Sigmoid colon (tissue), 4 donors: ENCODE data around the gene HIBADH.

Source experiments
- EP300 ChIP-seq, 4 donors: sonication (generic); formaldehyde crosslinking; IDR thresholded peaks; one replicate each; pipeline ENCODE4 v1.6.1; 2017; ENCODE audit warnings: antibody characterized with exemption in 4 of 4
- POLR2AphosphoS5 ChIP-seq, 4 donors: sonication (generic); formaldehyde crosslinking; IDR thresholded peaks; one replicate each; pipeline ENCODE4 v1.6.1; 2017; ENCODE audit warnings: antibody characterized with exemption in 4 of 4
- TF ChIP-seq, protein P1 (sequence below), 4 experiments: fragments of 450-650 bp in 3 of 4; fragments of 200-600 bp in 1 of 4; IDR thresholded peaks; one replicate each; pipeline ENCODE4 v1.5.1; 2016 to 2019; ENCODE audit warnings: antibody characterized with exemption in 4 of 4, mild to moderate bottlenecking in 3 of 4, moderate library complexity in 2 of 4

- no peak for TF ChIP-seq POLR2AphosphoS5 (IDR thresholded peaks at IDR 0.05)
- TF ChIP-seq, protein P1, sequence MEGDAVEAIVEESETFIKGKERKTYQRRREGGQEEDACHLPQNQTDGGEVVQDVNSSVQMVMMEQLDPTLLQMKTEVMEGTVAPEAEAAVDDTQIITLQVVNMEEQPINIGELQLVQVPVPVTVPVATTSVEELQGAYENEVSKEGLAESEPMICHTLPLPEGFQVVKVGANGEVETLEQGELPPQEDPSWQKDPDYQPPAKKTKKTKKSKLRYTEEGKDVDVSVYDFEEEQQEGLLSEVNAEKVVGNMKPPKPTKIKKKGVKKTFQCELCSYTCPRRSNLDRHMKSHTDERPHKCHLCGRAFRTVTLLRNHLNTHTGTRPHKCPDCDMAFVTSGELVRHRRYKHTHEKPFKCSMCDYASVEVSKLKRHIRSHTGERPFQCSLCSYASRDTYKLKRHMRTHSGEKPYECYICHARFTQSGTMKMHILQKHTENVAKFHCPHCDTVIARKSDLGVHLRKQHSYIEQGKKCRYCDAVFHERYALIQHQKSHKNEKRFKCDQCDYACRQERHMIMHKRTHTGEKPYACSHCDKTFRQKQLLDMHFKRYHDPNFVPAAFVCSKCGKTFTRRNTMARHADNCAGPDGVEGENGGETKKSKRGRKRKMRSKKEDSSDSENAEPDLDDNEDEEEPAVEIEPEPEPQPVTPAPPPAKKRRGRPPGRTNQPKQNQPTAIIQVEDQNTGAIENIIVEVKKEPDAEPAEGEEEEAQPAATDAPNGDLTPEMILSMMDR (IDR thresholded peaks at IDR 0.05), result no peak
- TF ChIP-seq EP300 (IDR thresholded peaks at IDR 0.05), result no peak
Measured at GRCh38 chr7:27595009-27595408, 67.7 kb downstream of the HIBADH start.
